Ishikawa (cell line): ENCODE measurements around the gene PLK3.
A peak's percentile ranks its signal among the peaks of the same experiment; 100 is the strongest.

Experiments used
- CEBPB ChIP-seq: IDR thresholded peaks from 2 replicates; pipeline ENCODE4 v1.6.1; 2012
- CREB1 ChIP-seq: IDR thresholded peaks from 2 replicates; pipeline ENCODE4 v1.6.1; 2012; ENCODE audit warnings: low read depth
- EGR1 ChIP-seq: IDR thresholded peaks from 2 replicates; pipeline ENCODE4 v1.6.1; 2012
- EP300 ChIP-seq: IDR thresholded peaks from 2 replicates; pipeline ENCODE4 v1.6.1; 2012; ENCODE audit warnings: borderline replicate concordance
- FOXM1 ChIP-seq: IDR thresholded peaks from 2 replicates; pipeline ENCODE4 v1.6.1; 2012; ENCODE audit warnings: low read depth, borderline replicate concordance
- RAD21 ChIP-seq: IDR thresholded peaks from 2 replicates; pipeline ENCODE4 v1.6.1; 2012; ENCODE audit warnings: low read depth
- TAF1 ChIP-seq: IDR thresholded peaks from 2 replicates; pipeline ENCODE4 v1.6.1; 2012; ENCODE audit warnings: low read depth, mild to moderate bottlenecking
- YY1 ChIP-seq: IDR thresholded peaks from 2 replicates; pipeline ENCODE4 v1.6.1; 2012; ENCODE audit warnings: low read depth
- ZBTB7A ChIP-seq: IDR thresholded peaks from 2 replicates; pipeline ENCODE4 v1.6.1; 2012; ENCODE audit warnings: low read depth
- TF ChIP-seq, protein P1 (sequence below): IDR thresholded peaks from 2 replicates; pipeline ENCODE4 v1.6.1; 2012

DNA sequence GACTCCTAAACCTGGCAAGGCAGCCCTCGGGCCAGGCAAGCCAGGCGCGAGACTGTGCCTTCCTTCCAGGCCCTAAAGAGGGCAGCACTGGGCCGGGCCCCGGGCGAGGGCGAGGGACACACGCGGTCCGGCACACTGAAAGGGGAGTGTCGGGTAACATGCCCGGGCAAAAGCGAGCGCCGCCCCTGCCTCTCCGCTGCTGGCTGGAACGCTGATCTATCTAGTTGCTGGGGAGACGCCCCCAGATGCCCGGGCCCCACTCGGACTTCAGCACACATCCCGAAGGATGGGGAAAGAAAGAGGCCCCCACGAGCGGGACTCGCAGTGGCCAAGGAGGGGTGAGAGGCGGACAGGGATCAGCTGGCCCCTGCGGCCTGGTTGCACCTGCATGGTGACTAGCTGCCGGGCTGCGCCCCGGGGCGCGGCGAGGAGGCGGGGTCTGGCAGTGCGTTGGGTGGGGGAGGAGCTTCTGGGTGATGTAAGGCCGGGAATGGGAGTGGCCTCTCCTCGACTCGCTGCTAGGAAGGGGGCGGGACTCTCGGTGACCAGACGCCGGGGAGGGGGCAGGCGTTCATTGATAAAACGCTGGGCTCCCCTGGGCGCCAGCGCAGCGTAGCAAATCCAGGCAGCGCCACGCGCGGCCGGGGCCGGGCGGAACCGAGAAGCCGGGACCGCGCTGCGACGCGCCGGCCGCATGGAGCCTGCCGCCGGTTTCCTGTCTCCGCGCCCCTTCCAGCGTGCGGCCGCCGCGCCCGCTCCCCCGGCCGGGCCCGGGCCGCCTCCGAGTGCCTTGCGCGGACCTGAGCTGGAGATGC is at the start of gene PLK3:
- 0 out of 2 replicates have a peak, but pooled peaks have one; percentile 18 for TF ChIP-seq YY1
- no peak for TF ChIP-seq FOXM1
- no peak for TF ChIP-seq EP300
- peak; percentile 74 for TF ChIP-seq TAF1
- TF ChIP-seq RAD21: peak; percentile 85
- TF ChIP-seq, protein P1, sequence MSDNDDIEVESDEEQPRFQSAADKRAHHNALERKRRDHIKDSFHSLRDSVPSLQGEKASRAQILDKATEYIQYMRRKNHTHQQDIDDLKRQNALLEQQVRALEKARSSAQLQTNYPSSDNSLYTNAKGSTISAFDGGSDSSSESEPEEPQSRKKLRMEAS: peak; percentile 97
- TF ChIP-seq ZBTB7A: no peak; the same call in 1 of the 2 replicates
- TF ChIP-seq CREB1: 0 out of 2 replicates have a peak, but pooled peaks have one; percentile 9
- no peak for TF ChIP-seq CEBPB
- no peak; the same call in 1 of the 2 replicates for TF ChIP-seq EGR1
